HG03432 (cell line): ENCODE results near the gene CROCC.
"Not testable (repeated sequence)": the region's sequence is repeated elsewhere in the genome, so short reads cannot be mapped to it uniquely, and the experiment has no call there.

Experiments
- ATAC-seq: cut with Tn5 transposase; IDR thresholded peaks from one replicate; pipeline ENCODE4 v1.9.1; 2021; ENCODE audit warnings: mild to moderate bottlenecking, moderate library complexity; ENCODE audit not compliant: unreplicated experiment

CROCC gene

GRCh38 chr1:16913833-16914662 is 7.7 kb upstream of the CROCC start:
- ATAC-seq: peak; percentile 88

GRCh38 chr1:16914928-16915626 is 6.7 kb upstream of the CROCC start:
- ATAC-seq: not testable (repeated sequence)

DNA sequence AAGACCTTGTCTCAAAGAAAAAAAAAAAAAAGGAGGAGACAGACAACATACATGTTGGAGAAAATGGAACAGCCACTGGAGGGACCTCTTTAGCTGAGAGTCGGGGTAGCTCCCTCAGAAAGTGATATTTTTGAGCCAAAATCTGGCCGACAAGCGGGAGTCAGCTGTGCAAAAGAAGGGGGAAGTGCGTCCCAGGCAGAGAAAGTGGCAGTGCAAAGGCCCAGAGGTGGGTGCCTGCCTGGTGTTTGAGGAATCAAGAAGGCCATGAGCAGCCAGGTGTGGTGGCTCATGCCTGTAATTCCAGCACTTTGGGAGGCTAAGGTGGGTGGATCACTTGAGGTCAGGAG is 6.1 kb upstream of the CROCC start:
- no peak for ATAC-seq

DNA sequence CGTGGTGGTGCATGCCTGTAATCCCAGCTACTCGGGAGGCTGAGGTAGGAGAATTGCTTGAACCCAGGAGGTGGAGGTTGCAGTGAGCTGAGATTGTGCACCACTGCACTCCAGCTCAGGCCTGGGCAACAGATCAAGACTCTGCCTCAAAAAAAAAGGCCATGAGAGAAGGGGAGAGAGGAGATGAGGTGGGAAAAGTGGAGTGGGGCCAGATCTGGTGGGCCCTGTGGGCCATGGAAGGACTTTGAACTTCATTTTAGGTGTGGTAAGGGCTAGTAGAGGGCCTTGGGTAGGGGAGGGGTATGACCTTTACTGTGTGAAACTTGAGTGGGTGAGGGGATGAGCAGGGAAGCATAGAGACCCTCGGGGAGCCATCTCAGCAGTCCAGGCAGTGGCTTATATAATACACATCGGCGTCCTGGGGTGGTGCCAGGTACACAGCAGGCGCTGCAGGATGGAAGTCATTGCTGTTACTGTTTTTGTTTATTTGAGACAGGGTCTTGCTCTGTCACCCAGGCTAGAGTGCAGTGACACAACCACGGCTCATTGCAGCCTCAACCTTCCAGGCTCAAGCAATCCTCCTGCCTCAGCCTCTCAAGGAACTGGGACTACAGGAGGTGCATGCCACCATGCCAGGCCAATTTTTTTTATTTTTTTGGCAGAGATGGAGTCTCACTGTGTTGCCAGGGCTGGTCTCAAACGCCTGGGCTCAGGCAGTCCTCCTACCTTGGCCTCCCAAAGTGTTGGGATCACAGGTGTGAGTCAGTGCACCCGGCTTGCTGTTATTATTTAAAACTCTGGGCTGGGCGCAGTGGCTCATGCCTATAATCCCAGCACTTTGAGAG is 5.5 kb upstream of the CROCC start:
- not testable (repeated sequence) for ATAC-seq

- no peak for ATAC-seq
Observed at GRCh38 chr1:16918371-16918770, 3.4 kb upstream of the CROCC start.

- ATAC-seq: not testable (repeated sequence)
Observed at GRCh38 chr1:16918936-16919665, 2.6 kb upstream of the CROCC start.

DNA sequence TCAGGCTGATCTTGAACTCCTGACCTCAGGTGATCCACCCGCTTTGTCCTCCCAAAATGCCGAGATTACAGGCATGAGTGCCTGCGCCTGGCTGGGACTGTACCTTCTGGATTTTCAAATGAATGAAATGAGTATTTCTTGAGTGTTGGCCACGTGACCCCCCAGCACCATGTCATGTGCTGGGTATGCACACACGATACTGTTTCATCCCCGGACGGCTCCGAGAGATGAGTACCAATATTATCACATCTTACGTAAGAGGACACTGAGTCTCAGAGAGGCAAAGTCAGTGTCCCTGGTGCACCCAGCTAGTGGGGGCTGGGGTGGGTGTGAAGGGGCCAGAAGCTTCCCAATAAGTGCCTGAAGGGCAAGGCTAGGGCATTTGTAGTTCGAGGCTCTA is 780 bp upstream of the CROCC start:
- ATAC-seq: no peak

DNA sequence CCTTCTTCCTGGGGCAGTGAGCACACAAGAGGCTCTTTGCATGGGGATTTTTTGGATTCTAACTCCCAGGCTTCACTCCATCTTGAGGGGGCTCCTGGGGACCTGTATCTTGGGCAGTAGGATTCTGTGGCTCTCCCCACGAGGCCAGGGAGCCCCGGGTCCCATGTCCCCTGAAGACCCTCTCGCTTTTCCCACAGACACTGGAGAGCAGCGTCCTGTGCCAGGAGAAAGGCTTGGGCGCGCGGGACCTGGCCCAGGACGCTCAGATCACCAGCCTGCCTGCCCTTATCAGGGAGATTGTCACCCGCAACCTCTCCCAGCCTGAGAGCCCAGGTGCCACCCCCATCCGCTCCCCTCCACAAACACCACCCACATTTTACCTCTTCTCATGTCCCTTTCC is 735 bp downstream of the CROCC start:
- no peak for ATAC-seq

DNA sequence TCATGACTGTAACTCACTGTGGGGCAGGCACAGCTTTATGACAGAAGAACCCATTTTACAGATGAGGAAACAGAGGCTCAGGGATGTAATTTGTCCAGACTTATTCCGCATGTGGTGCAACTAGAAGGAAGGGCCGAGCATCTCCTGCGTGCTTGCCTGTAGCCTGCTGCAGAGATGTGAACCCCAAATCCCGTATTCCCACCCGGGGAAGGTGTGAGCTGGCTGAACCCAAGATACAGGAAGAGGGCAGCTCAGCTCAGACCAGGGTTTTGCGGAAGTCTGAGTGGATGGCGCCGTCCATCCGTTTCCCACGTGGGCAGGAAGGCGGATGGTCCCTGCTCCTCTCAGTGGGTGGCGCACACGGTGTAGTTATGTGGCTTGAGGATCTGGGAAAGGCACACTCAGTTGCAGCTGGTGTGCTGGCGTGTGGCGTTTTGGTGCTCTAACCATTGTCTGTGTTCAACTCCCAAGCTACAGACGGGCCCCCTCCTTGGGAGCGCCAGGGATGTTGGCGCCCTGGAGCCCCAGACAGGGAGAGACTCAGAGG is 1.2 kb downstream of the CROCC start:
- ATAC-seq: no peak

DNA sequence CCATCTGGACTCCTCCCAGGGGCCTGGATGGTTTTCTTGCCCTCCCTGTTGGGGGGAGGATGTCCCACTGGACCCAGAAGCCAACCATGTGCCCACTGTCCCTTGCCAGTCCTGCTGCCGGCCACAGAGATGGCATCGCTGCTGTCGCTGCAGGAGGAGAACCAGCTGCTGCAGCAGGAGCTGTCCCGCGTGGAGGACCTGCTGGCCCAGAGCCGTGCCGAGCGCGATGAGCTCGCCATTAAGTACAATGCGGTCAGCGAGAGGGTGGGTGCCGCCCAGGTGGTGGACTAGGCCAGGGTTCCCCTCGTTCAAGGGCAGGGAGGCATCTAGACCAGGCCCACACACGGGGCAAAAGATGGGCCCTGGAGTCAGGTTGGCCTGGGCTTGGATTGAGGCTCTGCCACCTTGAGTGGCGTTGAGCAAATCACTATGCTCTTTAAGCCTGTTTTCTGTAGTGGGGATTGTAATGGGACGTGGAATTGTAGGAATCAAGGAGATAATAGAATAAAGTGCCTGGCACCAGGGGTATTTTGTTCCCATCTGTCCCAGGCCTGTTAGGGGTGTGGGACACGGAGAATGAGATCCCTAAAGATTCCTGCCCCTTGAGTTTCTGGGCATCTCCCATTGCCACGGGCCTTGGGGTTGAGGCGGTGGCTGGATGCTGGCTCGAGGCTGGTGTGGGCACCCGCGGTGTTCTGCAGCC is 2.6 kb downstream of the CROCC start:
- no peak for ATAC-seq

GRCh38 chr1:16924919-16925477 is 3.3 kb downstream of the CROCC start:
- no peak for ATAC-seq

GRCh38 chr1:16925635-16926490 is 4.1 kb downstream of the CROCC start:
- no peak for ATAC-seq

- ATAC-seq: no peak
Observed at GRCh38 chr1:16926491-16927073, 4.9 kb downstream of the CROCC start.

DNA sequence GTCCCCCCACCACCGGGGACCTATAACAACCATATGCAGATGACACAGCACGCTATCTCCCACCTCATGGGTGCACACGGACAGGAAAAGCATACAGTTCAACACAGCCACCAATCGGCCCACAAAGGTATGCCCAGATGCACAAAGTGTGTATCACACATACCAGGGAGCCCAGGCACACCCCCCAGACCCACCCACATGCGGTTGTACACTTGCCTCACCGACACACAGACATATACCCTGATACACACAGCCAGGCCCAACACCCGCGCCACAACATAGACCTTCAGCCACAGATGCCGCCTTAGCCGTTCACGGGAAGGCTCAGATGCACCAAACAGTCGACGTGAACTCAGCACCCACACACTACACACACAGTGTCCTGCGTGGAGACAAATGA is 5.5 kb downstream of the CROCC start:
- ATAC-seq: no peak

GRCh38 chr1:16927711-16928485 is 6.2 kb downstream of the CROCC start:
- no peak for ATAC-seq

- ATAC-seq: not testable (repeated sequence)
Observed at GRCh38 chr1:16929146-16930041, 7.7 kb downstream of the CROCC start.
